Kidney epithelial cell (primary cell): ENCODE measurements around the gene SPATA32. TPM values are rescaled to one million over a fixed set of nuclear protein-coding genes. Genes with fewer than 3 reads are reported as not detected.

Experiments
- DNase-seq: peaks from one replicate; pipeline ENCODE4 v3.0.0-alpha.2; 2010; ENCODE audit warnings: low read depth
- H3K27me3 ChIP-seq: 2 replicates; pipeline ENCODE4 v1.6.0; 2011; ENCODE audit warnings: low read length; ENCODE audit not compliant: control insufficient read depth, insufficient read depth
- H3K36me3 ChIP-seq: 2 replicates; pipeline ENCODE4 v1.5.1; 2011; ENCODE audit warnings: low read length; ENCODE audit not compliant: control insufficient read depth, insufficient read depth
- H3K4me3 ChIP-seq: 2 replicates; pipeline ENCODE4 v1.5.1; 2011; ENCODE audit warnings: low read depth, mild to moderate bottlenecking, control low read depth, low read length
- total RNA-seq: library from RNA; depleted of rRNA; stranded (reverse); fragments of >200 nt; gene quantifications from 2 replicates; pipeline ENCODE4 v1.2.3, GENCODE V29; 2015
- TF ChIP-seq, protein P1 (sequence below): IDR thresholded peaks from 2 replicates; pipeline ENCODE4 v1.5.1; 2011; ENCODE audit warnings: mild to moderate bottlenecking, moderate library complexity, low read length, control low read depth, inconsistent platforms; ENCODE audit not compliant: insufficient read depth, poor library complexity, severe bottlenecking

SPATA32 gene
- total RNA-seq, 1 donor from 2014 or later: not detected

DNA sequence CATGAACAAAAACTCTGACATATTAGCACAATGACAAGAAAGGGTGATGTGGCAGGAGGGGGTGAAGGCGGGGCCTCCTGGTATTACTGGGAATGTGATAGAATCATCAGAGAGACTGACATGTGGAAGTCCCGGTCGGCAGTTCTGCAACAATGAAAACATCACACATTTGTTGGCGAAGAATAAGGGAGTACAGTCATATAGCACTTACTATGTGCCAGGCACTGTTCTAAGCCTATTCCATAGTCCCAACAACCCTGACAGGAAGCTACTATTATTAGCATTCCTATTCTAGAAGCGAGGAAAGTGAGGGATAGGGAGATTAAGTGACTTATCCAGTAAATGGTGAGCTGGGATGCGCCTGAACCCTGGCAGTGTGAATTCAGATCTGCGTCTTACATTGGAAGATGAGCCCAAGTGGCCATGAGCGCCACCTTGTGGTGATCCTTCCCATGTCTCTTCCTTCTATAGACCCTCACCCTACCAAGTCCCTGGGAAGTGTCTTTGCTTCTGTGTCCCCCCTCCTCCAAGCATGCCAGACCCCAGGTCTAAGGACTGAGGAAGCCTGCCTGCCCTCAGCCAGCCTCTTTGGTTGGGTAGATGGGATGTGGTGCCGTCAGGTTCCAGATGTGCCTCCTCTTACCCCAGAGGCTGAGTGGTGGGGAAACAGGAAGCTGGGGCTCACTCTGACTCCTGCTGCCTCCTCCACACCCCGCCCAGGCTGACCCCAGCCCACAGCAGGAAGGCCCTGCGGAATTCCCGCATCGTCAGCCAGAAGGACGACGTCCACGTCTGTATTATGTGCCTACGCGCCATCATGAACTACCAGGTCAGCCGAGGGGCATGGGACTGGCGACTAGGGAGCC, 26.2 kb downstream of the SPATA32 start:
- no peak for DNase-seq
- TF ChIP-seq, protein P1, sequence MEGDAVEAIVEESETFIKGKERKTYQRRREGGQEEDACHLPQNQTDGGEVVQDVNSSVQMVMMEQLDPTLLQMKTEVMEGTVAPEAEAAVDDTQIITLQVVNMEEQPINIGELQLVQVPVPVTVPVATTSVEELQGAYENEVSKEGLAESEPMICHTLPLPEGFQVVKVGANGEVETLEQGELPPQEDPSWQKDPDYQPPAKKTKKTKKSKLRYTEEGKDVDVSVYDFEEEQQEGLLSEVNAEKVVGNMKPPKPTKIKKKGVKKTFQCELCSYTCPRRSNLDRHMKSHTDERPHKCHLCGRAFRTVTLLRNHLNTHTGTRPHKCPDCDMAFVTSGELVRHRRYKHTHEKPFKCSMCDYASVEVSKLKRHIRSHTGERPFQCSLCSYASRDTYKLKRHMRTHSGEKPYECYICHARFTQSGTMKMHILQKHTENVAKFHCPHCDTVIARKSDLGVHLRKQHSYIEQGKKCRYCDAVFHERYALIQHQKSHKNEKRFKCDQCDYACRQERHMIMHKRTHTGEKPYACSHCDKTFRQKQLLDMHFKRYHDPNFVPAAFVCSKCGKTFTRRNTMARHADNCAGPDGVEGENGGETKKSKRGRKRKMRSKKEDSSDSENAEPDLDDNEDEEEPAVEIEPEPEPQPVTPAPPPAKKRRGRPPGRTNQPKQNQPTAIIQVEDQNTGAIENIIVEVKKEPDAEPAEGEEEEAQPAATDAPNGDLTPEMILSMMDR: peak; percentile 84
- no peaks in the 10 kb centered on the region for H3K27me3 ChIP-seq

GRCh38 chr17:45234641-45235415, 27.1 kb downstream of the SPATA32 start:
- no peak for DNase-seq
- no peaks in the 10 kb centered on the region for H3K36me3 ChIP-seq
- H3K4me3 ChIP-seq: no peak overlapping the region
- TF ChIP-seq, protein P1: peak; percentile 69
- H3K27me3 ChIP-seq: no peaks in the 10 kb centered on the region

More for the DNA sequence above, 26.2 kb downstream of the SPATA32 start:
- Histone ChIP-seq H3K4me3 (no peak overlapping the region), H3K36me3 (no peaks in the 10 kb centered on the region)

GRCh38 chr17:45233423-45233924, 28.4 kb downstream of the SPATA32 start:
- DNase-seq: no peak
- TF ChIP-seq, protein P1: no peak
- no peaks in the 10 kb centered on the region for H3K36me3 ChIP-seq
- no peak overlapping the region for H3K4me3 ChIP-seq
- no peaks in the 10 kb centered on the region for H3K27me3 ChIP-seq

DNA sequence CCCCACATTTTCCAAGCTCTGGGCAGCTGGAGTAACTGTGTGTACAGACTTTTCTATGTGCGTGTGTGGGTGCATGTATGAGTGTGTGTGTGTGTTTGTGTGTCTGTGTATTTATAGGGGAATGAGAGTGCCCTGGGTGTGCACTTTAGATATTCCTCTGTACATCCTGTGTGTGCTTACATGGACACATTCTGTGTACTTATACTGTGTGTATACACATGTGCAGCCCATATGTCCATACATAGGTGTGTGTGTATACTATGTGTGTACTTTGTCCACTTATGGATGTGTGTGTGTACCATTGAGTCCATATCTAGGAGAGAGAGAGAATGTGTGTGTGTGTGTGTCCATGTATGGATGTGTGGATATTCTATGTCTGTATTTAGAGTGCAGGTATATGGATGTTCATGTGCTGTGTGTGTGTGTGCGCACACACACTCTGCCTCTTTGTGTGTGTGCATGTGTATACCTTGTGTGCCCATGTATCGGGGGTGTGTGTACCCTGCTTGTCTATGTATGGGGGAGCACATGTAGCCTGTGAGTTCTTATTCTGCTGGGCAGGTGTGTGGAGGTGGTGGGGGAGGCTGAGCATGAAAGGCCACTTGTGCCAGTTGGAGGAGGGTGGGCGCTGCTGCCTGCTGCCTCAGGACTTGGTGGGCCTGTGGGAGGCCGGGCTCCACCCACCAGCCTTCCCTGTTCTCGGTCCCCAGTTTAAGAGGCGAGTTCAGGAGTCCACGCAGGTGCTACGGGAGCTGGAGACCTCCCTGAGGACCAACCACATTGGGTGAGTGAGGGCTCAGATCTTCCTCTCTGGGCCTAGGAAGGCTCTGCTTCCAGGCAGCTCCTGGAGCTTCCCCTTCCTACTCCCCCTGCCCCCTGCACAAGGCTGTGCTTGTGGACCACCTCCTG, 29.1 kb downstream of the SPATA32 start:
- Histone ChIP-seq H3K4me3 (no peak overlapping the region), H3K27me3 (no peaks in the 10 kb centered on the region), H3K36me3 (no peaks in the 10 kb centered on the region)
- TF ChIP-seq, protein P1: no peak
- DNase-seq: no peak

DNA sequence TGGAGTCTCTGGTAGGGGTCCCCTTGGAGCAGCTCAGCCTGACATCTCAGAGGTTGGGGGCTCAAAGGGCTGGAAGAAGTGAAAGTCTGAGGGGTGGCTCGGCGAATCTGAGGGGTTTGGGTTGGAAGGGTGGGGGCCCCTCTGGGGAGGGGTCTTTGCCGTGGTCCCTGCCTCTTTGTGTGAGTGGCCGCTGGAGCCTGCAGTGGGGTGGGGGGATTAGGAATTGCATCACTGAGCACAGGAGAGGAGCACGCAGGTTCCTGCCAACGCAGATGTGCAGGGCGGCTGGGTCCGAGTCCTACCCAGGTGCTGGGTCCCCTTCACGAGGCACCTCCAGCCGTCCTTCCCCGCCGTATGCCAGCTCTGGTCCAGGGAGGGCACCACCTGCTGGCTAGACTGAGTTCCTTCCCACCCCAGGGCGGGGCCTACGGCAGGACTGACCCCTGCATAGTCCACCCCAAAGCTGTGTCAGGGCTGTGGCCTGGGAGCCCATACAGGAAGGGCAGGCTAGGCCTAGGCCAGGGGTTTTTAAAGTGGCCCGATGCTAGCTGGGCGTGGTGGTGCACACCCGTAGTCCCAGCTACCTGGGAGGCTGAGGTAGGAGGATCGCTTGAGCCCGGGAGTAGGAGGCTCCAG, 30.3 kb downstream of the SPATA32 start:
- Histone ChIP-seq H3K4me3 (no peak overlapping the region), H3K27me3 (no peaks in the 10 kb centered on the region)
- TF ChIP-seq, protein P1: peak; percentile 50

More for the DNA sequence above, 30.3 kb downstream of the SPATA32 start:
- H3K36me3 ChIP-seq: no peaks in the 10 kb centered on the region
- DNase-seq: no peak
